Neural progenitor cell (in vitro differentiated cells): ENCODE results near the gene NXPE4. TPM values are rescaled to one million over a fixed set of nuclear protein-coding genes. Genes with fewer than 3 reads are reported as not detected.
"Not testable (repeated sequence)": the region's sequence is repeated elsewhere in the genome, so short reads cannot be mapped to it uniquely, and the experiment has no call there.

Experiments
- DNase-seq: peaks from one replicate; pipeline ENCODE4 v3.0.0-alpha.2; 2016; ENCODE audit warnings: low spot score
- H2AFZ ChIP-seq: fragments of 200-600 bp; sonication (generic); replicated peaks from 2 replicates; pipeline ENCODE4 v1.6.1; 2016; ENCODE audit warnings: antibody characterized with exemption
- H3F3A ChIP-seq: fragments of 200-600 bp; sonication (generic); 2 replicates; pipeline ENCODE4 v1.6.1; 2016; ENCODE audit warnings: antibody characterized with exemption, low read depth
- H3K27ac ChIP-seq: fragments of 200-600 bp; sonication (generic); 2 replicates; pipeline ENCODE4 v1.5.1; 2016; ENCODE audit warnings: mild to moderate bottlenecking
- H3K27me3 ChIP-seq: fragments of 200-600 bp; sonication (generic); 2 replicates; pipeline ENCODE4 v1.6.1; 2016; ENCODE audit warnings: mild to moderate bottlenecking, moderate library complexity
- H3K36me3 ChIP-seq: fragments of 200-600 bp; sonication (generic); 2 replicates; pipeline ENCODE4 v1.5.1; 2016
- H3K4me1 ChIP-seq: fragments of 200-600 bp; sonication (generic); 2 replicates; pipeline ENCODE4 v1.6.1; 2016; ENCODE audit warnings: mixed run types
- H3K4me2 ChIP-seq: fragments of 200-600 bp; sonication (generic); 2 replicates; pipeline ENCODE4 v1.6.1; 2016
- H3K4me3 ChIP-seq: fragments of 200-600 bp; sonication (generic); 2 replicates; pipeline ENCODE4 v1.5.1; 2016
- H3K79me2 ChIP-seq: fragments of 200-600 bp; sonication (generic); 2 replicates; pipeline ENCODE4 v1.6.1; 2016; ENCODE audit warnings: low read depth
- H3K9ac ChIP-seq: fragments of 200-600 bp; sonication (generic); 2 replicates; pipeline ENCODE4 v1.6.1; 2016
- H3K9me3 ChIP-seq: fragments of 200-600 bp; sonication (generic); 2 replicates; pipeline ENCODE4 v1.5.1; 2016; ENCODE audit warnings: low read depth
- H4K20me1 ChIP-seq: fragments of 200-600 bp; sonication (generic); 2 replicates; pipeline ENCODE4 v1.6.1; 2016; ENCODE audit warnings: low read depth
- H3K27ac Mint-ChIP-seq: 3 replicates; pipeline ENCODE4 v1.8.0; 2021; ENCODE audit warnings: mixed read lengths
- H3K27me3 Mint-ChIP-seq: 2 replicates; pipeline ENCODE4 v1.8.0; 2022; ENCODE audit warnings: low read depth, mild to moderate bottlenecking, inconsistent platforms, moderate library complexity, mixed read lengths; ENCODE audit not compliant: insufficient read depth
- H3K36me3 Mint-ChIP-seq: 3 replicates; pipeline ENCODE4 v1.8.0; 2021; ENCODE audit warnings: mixed read lengths
- H3K4me1 Mint-ChIP-seq: 3 replicates; pipeline ENCODE4 v1.8.0; 2021; ENCODE audit warnings: mixed read lengths
- H3K4me3 Mint-ChIP-seq: 3 replicates; pipeline ENCODE4 v1.8.0; 2021; ENCODE audit warnings: mild to moderate bottlenecking, moderate library complexity, mixed read lengths
- H3K9me3 Mint-ChIP-seq: 3 replicates; pipeline ENCODE4 v1.8.0; 2020; ENCODE audit warnings: mixed read lengths
- EZH2 ChIP-seq: fragments of 200-600 bp; sonication (generic); IDR thresholded peaks from 2 replicates; pipeline ENCODE4 v1.6.1; 2017; ENCODE audit warnings: antibody characterized with exemption, mild to moderate bottlenecking, moderate library complexity
- EZH2phosphoT487 ChIP-seq: fragments of 200-600 bp; sonication (generic); IDR thresholded peaks from 2 replicates; pipeline ENCODE4 v1.6.1; 2017; ENCODE audit warnings: antibody characterized with exemption
- total RNA-seq: library from RNA; depleted of rRNA; stranded (reverse); fragments of >200 nt; gene quantifications from 2 replicates; pipeline ENCODE4 v1.2.3, GENCODE V29; 2015; ENCODE audit warnings: low replicate concordance
- TF ChIP-seq, protein P1 (sequence below): fragments of 200-600 bp; sonication (generic); IDR thresholded peaks from 2 replicates; pipeline ENCODE4 v1.5.1; 2017; ENCODE audit warnings: antibody characterized with exemption, mild to moderate bottlenecking

The NXPE4 gene
- total RNA-seq = not detected in 2 replicates

DNA sequence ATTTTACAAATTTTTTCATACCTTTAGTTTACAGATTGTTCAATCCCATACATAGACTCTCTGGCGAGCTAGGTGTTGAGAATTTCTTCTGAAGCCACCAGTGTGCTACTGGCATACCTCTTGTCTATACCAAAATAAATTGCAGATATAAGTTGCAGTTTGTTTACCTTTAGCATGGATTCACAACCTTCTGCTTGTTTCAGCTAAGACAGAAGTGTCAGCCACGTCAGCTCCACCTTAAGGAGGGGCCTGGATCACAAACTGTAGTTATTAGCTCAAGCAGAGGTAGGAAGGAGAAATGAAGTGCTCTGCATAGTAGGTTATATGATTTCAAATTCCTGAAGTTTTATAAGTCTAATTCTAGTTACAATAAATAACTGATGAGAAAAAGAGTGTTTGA lies at the start of gene NXPE4:
TSS of gene NXPE4 (minus strand) at position 216 of the 400 bp plus-strand sequence. CDS start 1,027 bp downstream, outside the sequence.
- no peak within 1 kb of the TSS for H3K27ac ChIP-seq
- H3K9me3 Mint-ChIP-seq = no peaks in the 10 kb centered on the region

GRCh38 chr11:114639440-114639839 lies 43.9 kb upstream of the NXPE4 start:
- not testable (repeated sequence) for H3F3A ChIP-seq, H3K9ac ChIP-seq, H3K4me3 ChIP-seq, H3K4me2 ChIP-seq, H2AFZ ChIP-seq, H3K9me3 Mint-ChIP-seq, H3K36me3 Mint-ChIP-seq, H3K27me3 Mint-ChIP-seq, H3K9me3 ChIP-seq, H3K27me3 ChIP-seq, H3K27ac ChIP-seq, H3K36me3 ChIP-seq, H3K79me2 ChIP-seq, H3K4me3 Mint-ChIP-seq, H3K27ac Mint-ChIP-seq, H3K4me1 Mint-ChIP-seq, DNase-seq, H4K20me1 ChIP-seq, H3K4me1 ChIP-seq

More for the DNA sequence above, at the start of gene NXPE4:
- Histone ChIP-seq H3F3A (no peaks in the 10 kb centered on the region), H3K4me1 (no peaks in the 10 kb centered on the region), H3K27me3 (no peaks in the 10 kb centered on the region), H4K20me1 (no peaks in the 10 kb centered on the region), H3K4me2 (no peak within 1 kb of the TSS), H3K36me3 (no peaks in the 10 kb centered on the region), H2AFZ (no peak within 1 kb of the TSS), H3K9ac (no peak within 1 kb of the TSS), H3K79me2 (no peaks in the 10 kb centered on the region), H3K4me3 (no peak within 1 kb of the TSS), H3K9me3 (no peaks in the 10 kb centered on the region)
- no peaks in the 10 kb centered on the region for H3K4me1 Mint-ChIP-seq
- TF ChIP-seq EZH2phosphoT487 (no peak), EZH2 (no peak)
- TF ChIP-seq, protein P1, sequence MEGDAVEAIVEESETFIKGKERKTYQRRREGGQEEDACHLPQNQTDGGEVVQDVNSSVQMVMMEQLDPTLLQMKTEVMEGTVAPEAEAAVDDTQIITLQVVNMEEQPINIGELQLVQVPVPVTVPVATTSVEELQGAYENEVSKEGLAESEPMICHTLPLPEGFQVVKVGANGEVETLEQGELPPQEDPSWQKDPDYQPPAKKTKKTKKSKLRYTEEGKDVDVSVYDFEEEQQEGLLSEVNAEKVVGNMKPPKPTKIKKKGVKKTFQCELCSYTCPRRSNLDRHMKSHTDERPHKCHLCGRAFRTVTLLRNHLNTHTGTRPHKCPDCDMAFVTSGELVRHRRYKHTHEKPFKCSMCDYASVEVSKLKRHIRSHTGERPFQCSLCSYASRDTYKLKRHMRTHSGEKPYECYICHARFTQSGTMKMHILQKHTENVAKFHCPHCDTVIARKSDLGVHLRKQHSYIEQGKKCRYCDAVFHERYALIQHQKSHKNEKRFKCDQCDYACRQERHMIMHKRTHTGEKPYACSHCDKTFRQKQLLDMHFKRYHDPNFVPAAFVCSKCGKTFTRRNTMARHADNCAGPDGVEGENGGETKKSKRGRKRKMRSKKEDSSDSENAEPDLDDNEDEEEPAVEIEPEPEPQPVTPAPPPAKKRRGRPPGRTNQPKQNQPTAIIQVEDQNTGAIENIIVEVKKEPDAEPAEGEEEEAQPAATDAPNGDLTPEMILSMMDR = no peak
- H3K27ac Mint-ChIP-seq = no peak within 1 kb of the TSS
- H3K36me3 Mint-ChIP-seq = no peaks in the 10 kb centered on the region
- peaks cover 2% of the 10 kb centered on the region for H3K27me3 Mint-ChIP-seq
- no peak for DNase-seq
- no peak within 1 kb of the TSS for H3K4me3 Mint-ChIP-seq

GRCh38 chr11:114631445-114631965 lies 35.9 kb upstream of the NXPE4 start:
- not testable (repeated sequence) for H3K36me3 Mint-ChIP-seq, H2AFZ ChIP-seq, H3K9me3 Mint-ChIP-seq, H3K27ac ChIP-seq, H3K4me2 ChIP-seq, DNase-seq, H3K4me1 ChIP-seq, H3K9me3 ChIP-seq, H3K27me3 Mint-ChIP-seq, H4K20me1 ChIP-seq, H3K4me1 Mint-ChIP-seq, H3K27me3 ChIP-seq, H3K27ac Mint-ChIP-seq, H3K4me3 Mint-ChIP-seq, H3K79me2 ChIP-seq, H3K36me3 ChIP-seq, H3K4me3 ChIP-seq, H3K9ac ChIP-seq
- H3F3A ChIP-seq = peaks cover 16% of the 10 kb centered on the region

DNA sequence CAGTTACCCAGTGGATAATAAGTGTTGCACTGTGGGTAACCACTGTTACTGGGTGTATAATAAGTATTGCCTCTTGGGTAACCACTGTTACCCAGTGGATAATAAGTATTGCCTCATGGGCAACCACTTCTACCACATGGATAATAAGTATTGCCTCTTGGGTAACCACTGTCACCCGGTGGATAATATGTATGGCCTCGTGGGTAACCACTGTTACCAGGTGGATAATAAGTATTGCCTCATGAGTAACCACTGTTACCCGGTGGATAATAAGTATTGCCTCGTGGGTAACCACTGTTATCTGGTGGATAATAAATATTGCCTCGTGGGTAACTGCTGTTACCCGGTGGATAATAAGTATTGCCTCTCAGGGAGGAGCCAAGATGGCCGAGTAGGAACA lies 29.7 kb upstream of the NXPE4 start:
- Histone ChIP-seq H3K4me3 (no peak overlapping the region), H3K36me3 (no peaks in the 10 kb centered on the region), H3K9ac (no peak overlapping the region), H3K27ac (no peak overlapping the region), H3K79me2 (no peaks in the 10 kb centered on the region), H3K9me3 (no peaks in the 10 kb centered on the region), H3K4me1 (no peaks in the 10 kb centered on the region), H3K27me3 (no peaks in the 10 kb centered on the region), H3K4me2 (no peak overlapping the region), H2AFZ (no peak overlapping the region), H4K20me1 (no peaks in the 10 kb centered on the region), H3F3A (peaks cover 49% of the 10 kb centered on the region)
- H3K4me1 Mint-ChIP-seq = no peaks in the 10 kb centered on the region
- H3K27ac Mint-ChIP-seq = no peak overlapping the region
- no peak for TF ChIP-seq EZH2
- no peak for TF ChIP-seq EZH2phosphoT487
- TF ChIP-seq, protein P1 = no peak
- peaks cover 10% of the 10 kb centered on the region for H3K9me3 Mint-ChIP-seq
- no peak overlapping the region for H3K4me3 Mint-ChIP-seq
- H3K27me3 Mint-ChIP-seq = no peaks in the 10 kb centered on the region
- no peak for DNase-seq
- no peaks in the 10 kb centered on the region for H3K36me3 Mint-ChIP-seq
